Measurements from ENCODE around the gene MPND.
A peak's percentile ranks its signal among the peaks of the same experiment; 100 is the strongest.

DNA sequence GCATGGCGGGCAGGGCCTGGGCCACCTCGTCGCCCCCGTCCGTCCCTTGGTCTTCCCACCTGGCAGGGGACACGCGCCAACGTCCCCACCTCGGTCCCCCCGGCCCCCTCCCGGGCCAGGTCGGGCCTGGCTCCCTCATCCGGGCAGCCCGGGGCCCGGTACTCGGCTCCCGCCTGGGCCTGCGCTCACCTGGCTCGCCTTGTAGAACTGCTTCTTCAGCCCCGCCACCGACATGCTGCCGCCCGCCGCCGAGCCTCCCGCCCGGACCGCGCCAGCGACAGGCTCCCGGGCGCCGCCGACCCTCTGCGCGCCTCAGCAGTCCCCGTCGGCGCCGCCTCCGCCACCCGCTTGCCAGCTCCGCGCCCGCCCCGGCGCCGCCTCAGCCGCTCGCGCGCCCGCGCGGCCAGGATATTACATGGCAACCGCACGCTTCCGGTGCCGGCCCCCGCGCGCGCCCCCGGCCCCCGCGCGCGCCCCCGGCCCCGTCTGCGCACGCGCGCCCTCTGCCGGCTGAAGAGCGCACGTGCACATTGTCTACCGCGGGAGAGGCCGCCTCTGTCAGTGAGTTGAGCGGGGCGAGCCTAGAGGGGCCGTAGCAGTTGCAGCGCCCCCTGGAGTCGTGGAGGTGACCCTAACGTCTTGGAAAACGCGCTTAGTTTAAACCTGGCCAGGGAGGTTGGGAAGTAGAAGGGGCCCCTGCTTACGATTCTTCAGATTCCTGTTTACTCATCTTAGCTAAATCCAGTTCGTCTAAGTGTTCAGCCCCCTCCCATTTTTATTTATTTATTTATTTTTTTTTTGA, 57.0 kb downstream of the MPND start, which contains the start of gene SH3GL1:
- TF ChIP-seq TAF1 (IDR thresholded peaks at IDR 0.05; ENCODE audit: borderline replicate concordance, low read depth, low read length) = peak; percentile 72; the same call in 1 of the 2 replicates
- TF ChIP-seq, protein P1, sequence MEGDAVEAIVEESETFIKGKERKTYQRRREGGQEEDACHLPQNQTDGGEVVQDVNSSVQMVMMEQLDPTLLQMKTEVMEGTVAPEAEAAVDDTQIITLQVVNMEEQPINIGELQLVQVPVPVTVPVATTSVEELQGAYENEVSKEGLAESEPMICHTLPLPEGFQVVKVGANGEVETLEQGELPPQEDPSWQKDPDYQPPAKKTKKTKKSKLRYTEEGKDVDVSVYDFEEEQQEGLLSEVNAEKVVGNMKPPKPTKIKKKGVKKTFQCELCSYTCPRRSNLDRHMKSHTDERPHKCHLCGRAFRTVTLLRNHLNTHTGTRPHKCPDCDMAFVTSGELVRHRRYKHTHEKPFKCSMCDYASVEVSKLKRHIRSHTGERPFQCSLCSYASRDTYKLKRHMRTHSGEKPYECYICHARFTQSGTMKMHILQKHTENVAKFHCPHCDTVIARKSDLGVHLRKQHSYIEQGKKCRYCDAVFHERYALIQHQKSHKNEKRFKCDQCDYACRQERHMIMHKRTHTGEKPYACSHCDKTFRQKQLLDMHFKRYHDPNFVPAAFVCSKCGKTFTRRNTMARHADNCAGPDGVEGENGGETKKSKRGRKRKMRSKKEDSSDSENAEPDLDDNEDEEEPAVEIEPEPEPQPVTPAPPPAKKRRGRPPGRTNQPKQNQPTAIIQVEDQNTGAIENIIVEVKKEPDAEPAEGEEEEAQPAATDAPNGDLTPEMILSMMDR (IDR thresholded peaks at IDR 0.05 in 2 of 3, conservative IDR thresholded peaks at IDR 0.05 in 1 of 3; ENCODE audit: control insufficient read depth in 2 of 3, extremely low read depth in 1 of 3, insufficient read depth in 1 of 3, low read depth in 3 of 3, low read length in 3 of 3) = peak; percentile 93 to 98 (median 95)
- no peak for TF ChIP-seq EZH2 (IDR thresholded peaks at IDR 0.05; ENCODE audit: borderline replicate concordance, control insufficient read depth, low read depth, low read length)
- TF ChIP-seq KDM1A (IDR thresholded peaks at IDR 0.05; ENCODE audit: borderline replicate concordance) = no peak
- TF ChIP-seq ZNF274 (IDR thresholded peaks at IDR 0.05; ENCODE audit: insufficient read depth, insufficient read length) = no peak
- TF ChIP-seq POLR2A (IDR thresholded peaks at IDR 0.05; ENCODE audit: low read depth, low read length) = peak; percentile 80
- TF ChIP-seq MXI1 (IDR thresholded peaks at IDR 0.05; ENCODE audit: low read depth, low read length) = no peak
- TF ChIP-seq, protein P2, sequence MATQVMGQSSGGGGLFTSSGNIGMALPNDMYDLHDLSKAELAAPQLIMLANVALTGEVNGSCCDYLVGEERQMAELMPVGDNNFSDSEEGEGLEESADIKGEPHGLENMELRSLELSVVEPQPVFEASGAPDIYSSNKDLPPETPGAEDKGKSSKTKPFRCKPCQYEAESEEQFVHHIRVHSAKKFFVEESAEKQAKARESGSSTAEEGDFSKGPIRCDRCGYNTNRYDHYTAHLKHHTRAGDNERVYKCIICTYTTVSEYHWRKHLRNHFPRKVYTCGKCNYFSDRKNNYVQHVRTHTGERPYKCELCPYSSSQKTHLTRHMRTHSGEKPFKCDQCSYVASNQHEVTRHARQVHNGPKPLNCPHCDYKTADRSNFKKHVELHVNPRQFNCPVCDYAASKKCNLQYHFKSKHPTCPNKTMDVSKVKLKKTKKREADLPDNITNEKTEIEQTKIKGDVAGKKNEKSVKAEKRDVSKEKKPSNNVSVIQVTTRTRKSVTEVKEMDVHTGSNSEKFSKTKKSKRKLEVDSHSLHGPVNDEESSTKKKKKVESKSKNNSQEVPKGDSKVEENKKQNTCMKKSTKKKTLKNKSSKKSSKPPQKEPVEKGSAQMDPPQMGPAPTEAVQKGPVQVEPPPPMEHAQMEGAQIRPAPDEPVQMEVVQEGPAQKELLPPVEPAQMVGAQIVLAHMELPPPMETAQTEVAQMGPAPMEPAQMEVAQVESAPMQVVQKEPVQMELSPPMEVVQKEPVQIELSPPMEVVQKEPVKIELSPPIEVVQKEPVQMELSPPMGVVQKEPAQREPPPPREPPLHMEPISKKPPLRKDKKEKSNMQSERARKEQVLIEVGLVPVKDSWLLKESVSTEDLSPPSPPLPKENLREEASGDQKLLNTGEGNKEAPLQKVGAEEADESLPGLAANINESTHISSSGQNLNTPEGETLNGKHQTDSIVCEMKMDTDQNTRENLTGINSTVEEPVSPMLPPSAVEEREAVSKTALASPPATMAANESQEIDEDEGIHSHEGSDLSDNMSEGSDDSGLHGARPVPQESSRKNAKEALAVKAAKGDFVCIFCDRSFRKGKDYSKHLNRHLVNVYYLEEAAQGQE (IDR thresholded peaks at IDR 0.05; ENCODE audit: low read depth, low read length) = no peak
- TF ChIP-seq JUNB (IDR thresholded peaks at IDR 0.05) = no peak

Measured in GM12878 (cell line).